H1 (cell line): ENCODE data around the gene GOLGA1. TPM values are rescaled to one million over a fixed set of nuclear protein-coding genes. Genes with fewer than 3 reads are reported as not detected.

Source experiments
- CTCF ChIA-PET: fragments of 300-600 bp; sonication (Branson Sonifier 250); formaldehyde crosslinking; loops from one replicate; lab custom pipeline; 2021; ENCODE audit not compliant: partially characterized antibody; lab: Charles Lee
- POLR2A ChIA-PET: fragments of 300-600 bp; sonication (Branson Sonifier 250); formaldehyde crosslinking; loops from one replicate; lab custom pipeline; 2021; ENCODE audit warnings: inconsistent platforms; ENCODE audit not compliant: partially characterized antibody; lab: Charles Lee
- DNase-seq, 2 experiments: peaks; one replicate each; pipeline versions ENCODE4 v3.0.0 to v3.0.0-alpha.2; 2010 to 2022; ENCODE audit warnings: low spot score in 2 of 2, low read depth in 1 of 2, mixed read lengths in 1 of 2
- FAIRE-seq: peaks from 2 replicates; lab custom pipeline; 2011; peaks lifted over from hg19 to GRCh38; lab: Jason Lieb, UNC
- H2AFZ ChIP-seq: 2 replicates; pipeline ENCODE4 v1.8.1; 2012; ENCODE audit warnings: low read length, inconsistent platforms
- H2AK5ac ChIP-seq: 2 replicates; pipeline ENCODE4 v1.6.1; 2013; ENCODE audit warnings: low read depth, low read length
- H2BK120ac ChIP-seq: replicated peaks from 2 replicates; pipeline ENCODE3; 2013; ENCODE audit warnings: low read depth, low read length, inconsistent platforms
- H2BK12ac ChIP-seq: 2 replicates; pipeline ENCODE4 v1.6.1; 2013; ENCODE audit warnings: low read depth, low read length
- H2BK15ac ChIP-seq: 2 replicates; pipeline ENCODE4 v1.6.1; 2013; ENCODE audit warnings: low read length
- H2BK20ac ChIP-seq: 2 replicates; pipeline ENCODE4 v1.6.1; 2013; ENCODE audit warnings: low read length
- H2BK5ac ChIP-seq: 2 replicates; pipeline ENCODE4 v1.6.1; 2013; ENCODE audit warnings: low read depth, low read length
- H3K14ac ChIP-seq: 2 replicates; pipeline ENCODE4 v1.6.1; 2013; ENCODE audit warnings: inconsistent platforms; ENCODE audit not compliant: insufficient read length
- H3K18ac ChIP-seq: 2 replicates; pipeline ENCODE4 v1.6.1; 2013; ENCODE audit warnings: low read length; ENCODE audit errors: extremely low read depth
- H3K23ac ChIP-seq: 2 replicates; pipeline ENCODE4 v1.6.1; 2013; ENCODE audit warnings: inconsistent platforms; ENCODE audit not compliant: insufficient read length
- H3K23me2 ChIP-seq: 2 replicates; pipeline ENCODE4 v1.6.1; 2013; ENCODE audit warnings: low read depth, low read length
- H3K27ac ChIP-seq: 2 replicates; pipeline ENCODE4 v1.6.1; 2011; ENCODE audit warnings: low read depth, low read length, inconsistent platforms
- H3K27me3 ChIP-seq, 4 experiments: replicated peaks in 1 of 4; 1 replicate in 1 of 4; 2 replicates in 3 of 4; pipeline versions ENCODE4 v1.6.1 to v1.8.1; 2011 to 2013; ENCODE audit warnings: low read length in 3 of 4, mild to moderate bottlenecking in 3 of 4, inconsistent platforms in 2 of 4, mixed read lengths in 2 of 4, moderate library complexity in 1 of 4; ENCODE audit not compliant: control insufficient read depth in 3 of 4, insufficient read depth in 3 of 4; ENCODE audit errors: extremely low read depth in 1 of 4
- H3K36me3 ChIP-seq, 4 experiments: 2 replicates each; pipeline versions ENCODE4 v1.6.1 to v1.8.1; 2011 to 2013; ENCODE audit warnings: mild to moderate bottlenecking in 4 of 4, low read length in 3 of 4, moderate library complexity in 2 of 4, control low read depth in 1 of 4, inconsistent platforms in 1 of 4; ENCODE audit not compliant: insufficient read depth in 4 of 4, control insufficient read depth in 2 of 4
- H3K4ac ChIP-seq: replicated peaks from 2 replicates; pipeline ENCODE3; 2013; ENCODE audit warnings: low read length, low read depth, mixed read lengths, inconsistent platforms; ENCODE audit not compliant: insufficient read length
- H3K4me1 ChIP-seq, 4 experiments: replicated peaks in 1 of 4; 1 replicate in 1 of 4; 2 replicates in 3 of 4; pipeline versions ENCODE4 v1.6.1 to v1.8.1; 2011 to 2013; ENCODE audit warnings: low read length in 3 of 4, inconsistent platforms in 2 of 4, mixed read lengths in 1 of 4; ENCODE audit not compliant: insufficient read depth in 4 of 4, control insufficient read depth in 3 of 4
- H3K4me2 ChIP-seq, 2 experiments: 2 replicates each; pipeline versions ENCODE4 v1.6.1 to v1.8.1; 2011 to 2013; ENCODE audit warnings: low read depth in 2 of 2, low read length in 2 of 2, control low read depth in 1 of 2, inconsistent platforms in 1 of 2, mild to moderate bottlenecking in 1 of 2; ENCODE audit not compliant: insufficient read depth in 1 of 2
- H3K4me3 ChIP-seq, 4 experiments: fragments of 200-600, 300-600 bp in 1 of 4; sonication (generic), shearing (Covaris generic), sonication (Bioruptor Twin) in 1 of 4; 2 replicates each; pipeline versions ENCODE4 v1.5.1 to v1.8.1; 2011 to 2016; ENCODE audit warnings: low read length in 4 of 4, low read depth in 3 of 4, control low read depth in 2 of 4, inconsistent platforms in 2 of 4, mild to moderate bottlenecking in 2 of 4, mixed read lengths in 1 of 4, moderate library complexity in 1 of 4; ENCODE audit not compliant: insufficient read depth in 2 of 4; ENCODE audit errors: extremely low read depth in 1 of 4
- H3K56ac ChIP-seq: replicated peaks from 2 replicates; pipeline ENCODE3; 2013; ENCODE audit warnings: low read depth, mild to moderate bottlenecking, mixed read lengths, low read length, inconsistent platforms; ENCODE audit not compliant: insufficient read length
- H3K79me1 ChIP-seq: 2 replicates; pipeline ENCODE4 v1.6.1; 2013; ENCODE audit warnings: low read depth, low read length, control low read depth
- H3K79me2 ChIP-seq, 2 experiments: 2 replicates each; pipeline versions ENCODE4 v1.6.1 to v1.8.1; 2012 to 2013; ENCODE audit warnings: low read length in 2 of 2, mild to moderate bottlenecking in 2 of 2, inconsistent platforms in 1 of 2; ENCODE audit not compliant: insufficient read depth in 2 of 2, control insufficient read depth in 1 of 2
- H3K9ac ChIP-seq, 4 experiments: replicated peaks in 1 of 4; 1 replicate in 1 of 4; 2 replicates in 3 of 4; pipeline versions ENCODE4 v1.6.1 to v1.8.1; 2011 to 2013; ENCODE audit warnings: low read depth in 3 of 4, low read length in 3 of 4, control low read depth in 2 of 4, mild to moderate bottlenecking in 2 of 4, moderate library complexity in 2 of 4, inconsistent platforms in 1 of 4; ENCODE audit errors: extremely low read depth in 1 of 4
- H3K9me3 ChIP-seq, 2 experiments: 2 replicates each; pipeline versions ENCODE4 v1.6.1 to v1.8.1; 2012 to 2013; ENCODE audit warnings: mild to moderate bottlenecking in 2 of 2, moderate library complexity in 2 of 2, control low read depth in 1 of 2, inconsistent platforms in 1 of 2, low read depth in 1 of 2, low read length in 1 of 2, mixed read lengths in 1 of 2; ENCODE audit not compliant: insufficient read depth in 2 of 2
- H4K20me1 ChIP-seq, 2 experiments: replicated peaks in 1 of 2; 2 replicates each; pipeline versions ENCODE3 to v1.8.1; 2011 to 2013; ENCODE audit warnings: inconsistent platforms in 2 of 2, low read length in 2 of 2, mild to moderate bottlenecking in 1 of 2; ENCODE audit not compliant: insufficient read depth in 2 of 2, control insufficient read depth in 1 of 2
- H4K5ac ChIP-seq: 2 replicates; pipeline ENCODE4 v1.6.1; 2013; ENCODE audit warnings: low read length, low read depth, mixed read lengths, inconsistent platforms; ENCODE audit not compliant: insufficient read length
- H4K8ac ChIP-seq: 2 replicates; pipeline ENCODE4 v1.8.0; 2013; ENCODE audit warnings: mild to moderate bottlenecking, moderate library complexity, low read length, inconsistent platforms; ENCODE audit not compliant: insufficient read depth; ENCODE audit errors: extremely low read depth
- H4K91ac ChIP-seq: replicated peaks from 2 replicates; pipeline ENCODE3; 2013; ENCODE audit warnings: low read length, mixed read lengths, inconsistent platforms; ENCODE audit not compliant: insufficient read length
- CBX8 ChIP-seq: fragments of 300-800, 300-1000 bp; sonication (generic); IDR thresholded peaks from 2 replicates; pipeline ENCODE4 v1.7.1; 2016; ENCODE audit warnings: low read depth, low read length, borderline replicate concordance
- CEBPB ChIP-seq: IDR thresholded peaks from 2 replicates; pipeline ENCODE4 v1.6.1; 2012; ENCODE audit warnings: low read depth, low read length
- CREB1 ChIP-seq: IDR thresholded peaks from 2 replicates; pipeline ENCODE4 v1.6.1; 2012; ENCODE audit warnings: inconsistent platforms
- EP300 ChIP-seq, 2 experiments: IDR thresholded peaks; 1 replicate in 1 of 2; 2 replicates in 1 of 2; pipeline ENCODE4 v1.6.1; 2011 to 2012; ENCODE audit warnings: low read depth in 2 of 2, low read length in 2 of 2, mild to moderate bottlenecking in 2 of 2, borderline replicate concordance in 1 of 2, inconsistent platforms in 1 of 2, moderate library complexity in 1 of 2
- EZH2 ChIP-seq: fragments of 200-600 bp; sonication (generic); IDR thresholded peaks from 2 replicates; pipeline ENCODE4 v1.7.1; 2012; ENCODE audit warnings: low read depth, mild to moderate bottlenecking, moderate library complexity, low read length, inconsistent platforms; ENCODE audit not compliant: severe bottlenecking
- FOSL1 ChIP-seq: IDR thresholded peaks from 2 replicates; pipeline ENCODE4 v1.6.1; 2011; ENCODE audit warnings: mild to moderate bottlenecking, low read depth, low read length, moderate library complexity; ENCODE audit not compliant: insufficient read depth
- JUND ChIP-seq: IDR thresholded peaks from 2 replicates; pipeline ENCODE4 v1.6.1; 2011; ENCODE audit warnings: mild to moderate bottlenecking, improper control_type of control experiment, low read length
- KDM4A ChIP-seq: IDR thresholded peaks from one replicate; pipeline ENCODE4 v1.7.1; 2012; ENCODE audit warnings: low read depth, mild to moderate bottlenecking, moderate library complexity, low read length, inconsistent platforms; ENCODE audit not compliant: severe bottlenecking
- PHF8 ChIP-seq: fragments of 200-600 bp; sonication (generic); conservative IDR thresholded peaks from 2 replicates; pipeline ENCODE4 v1.7.1; 2012; ENCODE audit warnings: low read depth, mild to moderate bottlenecking, inconsistent platforms, low read length, moderate library complexity
- SAP30 ChIP-seq: fragments of 300-600 bp; sonication (generic); IDR thresholded peaks from 2 replicates; pipeline ENCODE4 v1.7.1; 2012; ENCODE audit warnings: low read length, moderate library complexity, mild to moderate bottlenecking, inconsistent platforms; ENCODE audit not compliant: insufficient read depth, insufficient replicate concordance
- SIRT6 ChIP-seq: IDR thresholded peaks from one replicate; pipeline ENCODE4 v1.7.1; 2012; ENCODE audit warnings: low read length, inconsistent platforms
- SP2 ChIP-seq: IDR thresholded peaks from 2 replicates; pipeline ENCODE4 v1.6.1; 2012; ENCODE audit warnings: mild to moderate bottlenecking, low read length, inconsistent platforms
- SP4 ChIP-seq: IDR thresholded peaks from 2 replicates; pipeline ENCODE4 v1.6.1; 2012; ENCODE audit warnings: low read length, inconsistent platforms
- TAF1 ChIP-seq: IDR thresholded peaks from 2 replicates; pipeline ENCODE4 v1.6.1; 2011; ENCODE audit warnings: mild to moderate bottlenecking, low read depth, low read length
- YY1 ChIP-seq: IDR thresholded peaks from 2 replicates; pipeline ENCODE4 v1.6.1; 2011; ENCODE audit warnings: low read depth, mild to moderate bottlenecking, low read length
- ZNF274 ChIP-seq: IDR thresholded peaks from 2 replicates; pipeline ENCODE4 v1.7.0; 2012; ENCODE audit warnings: low read length, borderline replicate concordance; ENCODE audit errors: extremely low read depth
- WGBS, 2 experiments: shearing (Covaris generic) in 1 of 2; methylation state at CpG; one replicate each; pipeline versions ENCODE4 v1.1.6 to v1.1.7; 2013 to 2015; ENCODE audit warnings: low lambda C conversion rate in 2 of 2, mixed read lengths in 2 of 2, inconsistent platforms in 1 of 2, low coverage in 1 of 2, missing lambda C conversion rate in 1 of 2; ENCODE audit not compliant: insufficient replicate concordance in 2 of 2, insufficient coverage in 1 of 2, insufficient read length in 1 of 2; ENCODE audit errors: extremely low coverage in 1 of 2, missing lambda C conversion rate in 1 of 2; 5-methylcytosine and 5-hydroxymethylcytosine counted together
- polyA plus RNA-seq, 7 experiments: library from polyadenylated mRNA; depleted of rRNA in 3 of 7; stranded (reverse) in 5 of 7; unstranded in 2 of 7; fragments of >200 nt in 5 of 7; fragments of 200-250 nt in 2 of 7; gene quantifications; 1 replicate in 5 of 7; 2 replicates in 1 of 7; 4 replicates in 1 of 7; pipeline versions ENCODE4 v1.2.1 to v1.2.3, GENCODE V29; 2011 to 2013; ENCODE audit warnings: missing spikeins in 2 of 7, mixed read lengths in 2 of 7
- total RNA-seq: library from RNA; stranded (reverse); fragmentation: NEBNext Ultra II Directional; extraction: Animal tissue kit (Norgen Biotek cat#: 25700); gene quantifications from 2 replicates; pipeline ENCODE4 v1.2.1, GENCODE V29; 2021

GOLGA1 gene
- total and polyA plus RNA-seq, 2 of the 8 experiments (the other 6 are each of a cell fraction or from before 2014, with no cell fraction given) = 4.8 to 6.5 TPM

DNA sequence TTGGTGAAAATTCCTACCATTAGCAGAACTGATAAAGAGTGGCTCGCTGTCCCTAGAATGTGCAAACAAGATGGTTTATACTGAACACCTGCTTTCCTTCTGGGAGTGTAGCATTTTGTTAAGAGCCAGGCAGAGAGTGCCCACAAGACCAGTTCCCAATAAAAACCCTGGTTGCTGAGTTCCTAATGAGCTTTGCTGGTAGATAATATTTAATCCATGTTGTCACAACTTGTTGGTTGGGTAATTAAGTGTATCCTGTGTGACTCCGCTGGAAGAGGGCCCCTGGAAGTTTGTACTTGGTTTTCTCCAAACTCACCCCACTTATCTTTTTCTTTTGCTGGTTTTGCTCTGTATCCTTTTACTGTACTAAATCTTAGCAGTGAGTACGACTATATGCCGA lies 39.5 kb upstream of the GOLGA1 start:
- no peak for FAIRE-seq
- 93% methylated on average over 4 of the region's 4 CpGs; no CpG with 5 or more reads in 1 of the 2 experiments for WGBS, 2 experiments
- TF ChIP-seq SP4 (no peak), CREB1 (no peak), EP300 (IDR thresholded peaks at IDR 0.05; ENCODE audit: borderline replicate concordance in 1 of 2, low read depth in 2 of 2, low read length in 2 of 2) (no peak), ZNF274 (no peak), CBX8 (no peak), TAF1 (no peak), CEBPB (no peak), YY1 (no peak), SIRT6 (no peak), PHF8 (no peak), KDM4A (no peak), JUND (no peak), SP2 (no peak), FOSL1 (no peak), SAP30 (no peak), EZH2 (no peak)

More for the DNA sequence above, 39.5 kb upstream of the GOLGA1 start:
- Histone ChIP-seq H3K36me3 (peaks cover 0 to 14% (median 7%) of the 10 kb centered on the region in 4 experiments; a peak in 4 of 8 replicates), H2BK120ac (no peak overlapping the region), H2AK5ac (no peak overlapping the region), H2BK20ac (no peak overlapping the region), H3K4me3 (no peak overlapping the region), H2BK5ac (no peak overlapping the region), H4K20me1 (peaks cover 0 to 1% of the 10 kb centered on the region in 2 experiments), H3K4ac (no peak overlapping the region), H3K23me2 (no peaks in the 10 kb centered on the region), H4K91ac (no peak overlapping the region), H3K18ac (no peak overlapping the region), H3K79me2 (no peaks in the 10 kb centered on the region), H4K8ac (no peak overlapping the region), H2AFZ (no peak overlapping the region), H2BK15ac (no peak overlapping the region), H2BK12ac (no peak overlapping the region), H4K5ac (no peak overlapping the region), H3K27ac (no peak overlapping the region), H3K23ac (no peak overlapping the region), H3K56ac (no peak overlapping the region), H3K14ac (no peak overlapping the region), H3K9me3 (no peaks in the 10 kb centered on the region), H3K4me2 (no peak overlapping the region), H3K79me1 (no peaks in the 10 kb centered on the region), H3K27me3 (no peaks in the 10 kb centered on the region), H3K9ac (no peak overlapping the region), H3K4me1 (no peaks in the 10 kb centered on the region)
- POLR2A ChIA-PET = interaction anchor here (0.9 kb wide), 1 partner anchor 9 kb away, joined by 3 read pairs; no protein-coding TSS in a partner anchor
- CTCF ChIA-PET = no interaction called here
- DNase-seq = no peak
